Measurements from ENCODE around the gene SLC66A3. TPM values are rescaled to one million over a fixed set of nuclear protein-coding genes. Genes with fewer than 3 reads are reported as not detected.

SLC66A3 gene
- total and polyA plus RNA-seq, 8 donors = 20.8 to 30.4 (median 27.5) TPM

DNA sequence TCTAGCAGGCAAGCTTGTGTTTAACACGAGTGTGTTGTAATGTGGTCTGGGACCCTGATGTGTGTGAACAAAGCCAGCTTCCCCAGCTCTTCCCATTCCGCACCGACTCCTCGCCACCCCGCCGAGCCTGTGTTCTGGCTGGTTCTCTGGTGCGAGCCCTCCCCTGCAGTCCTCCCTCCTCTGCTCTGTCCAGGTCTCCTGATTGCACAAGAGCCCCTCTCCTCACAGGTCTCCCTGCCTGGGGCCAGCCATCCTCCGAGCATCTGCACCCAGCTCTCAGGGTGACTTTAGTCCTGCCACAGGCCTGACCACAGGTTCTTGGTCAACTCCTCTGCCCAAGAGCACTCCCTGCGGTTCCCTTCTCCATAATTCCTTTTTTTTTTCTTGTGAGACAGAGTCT is 13.2 kb downstream of the SLC66A3 start:
- ATAC-seq (no peak), DNase-seq (no peak)
- Histone ChIP-seq H3K27ac (no peak overlapping the region), H3K4me1 (no peaks in the 10 kb centered on the region), H3K9me3 (no peaks in the 10 kb centered on the region), H3K27me3 (no peaks in the 10 kb centered on the region), H3K36me3 (no peaks in the 10 kb centered on the region), H3K4me3 (no peak overlapping the region)
- intact Hi-C loops (cut with DNase I) = no loop called here
- no peak for TF ChIP-seq CTCF (IDR thresholded peaks at IDR 0.05)

DNA sequence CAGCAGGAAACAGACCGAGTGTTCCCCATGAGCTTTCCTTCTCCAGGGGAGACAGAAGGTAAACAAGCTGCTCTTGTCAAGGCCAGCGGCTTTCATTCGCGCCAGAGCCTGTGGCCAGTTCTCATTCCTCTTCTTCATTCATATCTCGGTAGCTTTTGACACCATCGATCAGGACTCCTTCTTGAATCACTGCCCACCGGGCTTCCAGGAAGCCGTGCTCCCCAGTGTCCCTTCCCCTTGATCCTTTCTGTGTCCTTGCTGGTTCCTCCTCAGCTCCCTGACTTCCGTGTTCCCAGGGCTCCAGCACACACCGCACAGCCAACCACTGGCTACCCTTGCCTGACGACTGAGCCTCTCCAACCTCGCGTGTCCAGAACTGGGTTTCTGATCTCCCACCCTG is 14.1 kb downstream of the SLC66A3 start:
- no peak overlapping the region for H3K4me3 ChIP-seq
- no peaks in the 10 kb centered on the region for H3K4me1 ChIP-seq
- TF ChIP-seq CTCF (IDR thresholded peaks at IDR 0.05) = no peak
- DNase-seq = no peak
- intact Hi-C loops (cut with DNase I) = no loop called here
- ATAC-seq = peak; percentile 57
- no peak overlapping the region for H3K27ac ChIP-seq
- no peaks in the 10 kb centered on the region for H3K27me3 ChIP-seq
- H3K9me3 ChIP-seq = no peaks in the 10 kb centered on the region
- H3K36me3 ChIP-seq = no peaks in the 10 kb centered on the region

DNA sequence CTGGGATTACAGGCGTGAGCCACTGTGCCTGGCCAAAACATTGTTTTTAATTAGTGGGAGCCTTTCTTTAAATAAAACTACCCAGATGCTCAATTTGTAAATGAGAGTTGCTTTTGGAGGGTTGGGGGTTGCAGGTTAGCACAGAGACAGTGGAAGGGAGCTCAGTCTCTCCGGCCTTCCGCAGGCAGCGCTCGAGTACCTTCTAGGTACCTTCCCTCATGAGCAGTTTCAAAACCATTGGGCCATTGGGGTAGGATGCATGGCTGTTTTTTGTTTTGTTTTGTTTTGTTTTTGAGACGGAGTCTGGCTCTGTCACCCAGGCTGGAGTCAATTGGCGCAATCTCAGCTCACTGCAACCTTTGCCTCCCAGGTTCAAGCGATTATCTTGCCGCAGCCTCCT is 19.0 kb downstream of the SLC66A3 start:
- intact Hi-C loops (cut with DNase I) = no loop called here
- no peaks in the 10 kb centered on the region for H3K27me3 ChIP-seq
- peaks cover 0 to 14% of the 10 kb centered on the region in 2 donors for H3K4me1 ChIP-seq
- no peaks in the 10 kb centered on the region for H3K9me3 ChIP-seq
- no peak overlapping the region for H3K4me3 ChIP-seq
- DNase-seq = no peak
- ATAC-seq = no peak
- no peak for TF ChIP-seq CTCF (IDR thresholded peaks at IDR 0.05)
- no peak overlapping the region for H3K27ac ChIP-seq
- no peaks in the 10 kb centered on the region for H3K36me3 ChIP-seq

GRCh38 chr2:11175293-11175795 is 20.1 kb downstream of the SLC66A3 start:
- no peak for DNase-seq
- peak overlapping the region in 1 of 2 donors; percentile 30 for H3K27ac ChIP-seq
- no peak overlapping the region for H3K4me3 ChIP-seq
- no peak for TF ChIP-seq CTCF (IDR thresholded peaks at IDR 0.05)
- intact Hi-C loops (cut with DNase I) = no loop called here
- H3K9me3 ChIP-seq = no peaks in the 10 kb centered on the region
- no peaks in the 10 kb centered on the region for H3K27me3 ChIP-seq
- ATAC-seq = peak; percentile 52
- peaks cover 0 to 14% of the 10 kb centered on the region in 2 donors for H3K4me1 ChIP-seq
- peaks cover 0 to 6% of the 10 kb centered on the region in 2 donors for H3K36me3 ChIP-seq

GRCh38 chr2:11177871-11178690 is 22.8 kb downstream of the SLC66A3 start:
- no peak for DNase-seq

More at GRCh38 chr2:11177871-11178690, 22.8 kb downstream of the SLC66A3 start:
- no peak for TF ChIP-seq CTCF (IDR thresholded peaks at IDR 0.05)
- H3K36me3 ChIP-seq = peaks cover 0 to 30% of the 10 kb centered on the region in 2 donors
- intact Hi-C loops (cut with DNase I) = no loop called here
- no peak overlapping the region for H3K27ac ChIP-seq
- peaks cover 0 to 14% of the 10 kb centered on the region in 2 donors for H3K4me1 ChIP-seq
- no peaks in the 10 kb centered on the region for H3K27me3 ChIP-seq
- H3K4me3 ChIP-seq = no peak overlapping the region
- no peaks in the 10 kb centered on the region for H3K9me3 ChIP-seq
- ATAC-seq = no peak
